Left lung (tissue), 10 donors: ENCODE data around the gene ICAM5. TPM values are rescaled to one million over a fixed set of nuclear protein-coding genes. Genes with fewer than 3 reads are reported as not detected.

Experiments used
- ATAC-seq: fragments of 200-7000 bp; cut with Tn5 transposase; one replicate; pipeline ENCODE4 v1.9.1; 2020; ENCODE audit warnings: moderate library complexity
- DNase-seq, 4 donors: peaks; one replicate each; pipeline ENCODE4 v3.0.0-alpha.2; 2013 to 2020
- H3K27ac ChIP-seq, 2 donors: fragments of 200-600 bp; sonication (generic) in 1 of 2; one replicate each; pipeline versions ENCODE4 v1.5.0 to v1.8.0; 2020 to 2021
- H3K27me3 ChIP-seq, 2 donors: fragments of 200-600 bp; sonication (generic) in 1 of 2; one replicate each; pipeline versions ENCODE4 v1.5.0 to v1.8.0; 2020 to 2021
- H3K36me3 ChIP-seq, 2 donors: fragments of 200-600 bp; sonication (generic) in 1 of 2; one replicate each; pipeline versions ENCODE4 v1.5.0 to v1.8.0; 2020 to 2021
- H3K4me1 ChIP-seq, 2 donors: fragments of 200-600 bp; one replicate each; pipeline ENCODE4 v1.8.0; 2021
- H3K4me3 ChIP-seq, 2 donors: fragments of 200-600 bp; sonication (generic) in 1 of 2; one replicate each; pipeline versions ENCODE4 v1.5.0 to v1.8.0; 2020 to 2021; ENCODE audit warnings: mild to moderate bottlenecking in 1 of 2
- H3K9me3 ChIP-seq, 2 donors: fragments of 200-600 bp; sonication (generic) in 1 of 2; one replicate each; pipeline versions ENCODE4 v1.5.0 to v1.8.0; 2020 to 2021
- intact Hi-C, 2 donors: fragments of 100-400 bp; cut with DNase I; formaldehyde crosslinking; loops; one replicate each; pipeline versions ENCODE4 v1.11.2 to v1.14.2; 2022
- polyA plus RNA-seq, 6 donors: library from polyadenylated mRNA; unstranded; fragments of 120-200 nt; gene quantifications; one replicate each; pipeline ENCODE4 v1.2.1, GENCODE V29; 2013; ENCODE audit not compliant: insufficient read length in 6 of 6
- total RNA-seq, 2 donors: library from RNA; stranded (reverse); fragmentation: NEBNext Ultra II Directional; extraction: Animal tissue kit (Norgen Biotek cat#: 25700); gene quantifications; one replicate each; pipeline ENCODE4 v1.2.1, GENCODE V29; 2021
- TF ChIP-seq, protein P1 (sequence below), 2 donors: fragments of 200-600 bp; sonication (generic) in 1 of 2; IDR thresholded peaks; one replicate each; pipeline versions ENCODE4 v1.5.0 to v1.8.0; 2021; ENCODE audit warnings: antibody characterized with exemption in 2 of 2
- donor health status: DM: no; HTN: yes; CAD: no.
- donor health status: DM: no; HTN: no; CAD: no.

Gene ICAM5
- total and polyA plus RNA-seq, 8 donors = 3.9 to 25.7 (median 11.4) TPM

DNA sequence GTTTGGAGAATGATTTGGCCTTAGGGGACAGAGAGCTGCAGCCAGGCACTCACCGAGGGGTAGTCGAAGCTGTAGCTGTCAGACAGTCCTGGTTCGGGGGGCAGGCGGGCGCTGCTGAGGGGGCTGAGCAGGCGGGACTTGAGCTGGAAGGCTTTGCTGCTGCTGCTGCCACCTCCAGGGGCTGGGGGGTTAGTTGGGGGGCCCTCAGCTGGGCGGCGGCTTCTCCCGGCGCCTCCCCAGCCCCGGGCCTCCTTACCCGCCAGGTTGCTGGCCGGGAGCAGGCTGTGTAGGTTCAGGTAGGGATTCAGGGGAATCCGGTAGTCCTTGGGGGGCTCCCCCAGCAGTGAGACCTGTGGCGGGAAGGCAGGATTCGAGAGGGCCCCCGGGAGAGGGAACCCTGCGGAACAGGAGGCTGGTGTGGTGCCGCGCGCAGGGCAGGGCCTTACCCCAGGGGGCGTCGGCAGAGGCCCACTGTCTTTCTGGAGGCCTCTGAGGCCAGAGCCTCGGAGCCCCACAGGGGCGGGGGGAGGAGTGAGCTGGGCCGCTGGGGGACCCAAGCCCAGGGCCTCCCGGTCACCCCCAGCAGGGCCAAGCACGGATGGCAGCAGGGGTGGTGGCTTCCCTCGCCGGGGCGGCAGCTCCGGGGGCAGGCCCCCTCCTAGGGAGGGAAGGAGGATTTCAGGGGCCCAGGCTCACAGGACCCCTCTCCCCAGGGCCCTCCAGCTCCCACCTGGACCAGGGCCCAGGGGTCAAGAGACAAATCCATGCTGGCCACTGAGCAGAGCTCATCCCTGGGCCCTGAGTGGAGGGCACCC is 31.1 kb downstream of the ICAM5 start:
- H3K4me3 ChIP-seq = no peak overlapping the region
- H3K4me1 ChIP-seq = peaks cover 4 to 6% of the 10 kb centered on the region in 2 donors
- no peak for ATAC-seq
- no peaks in the 10 kb centered on the region for H3K27me3 ChIP-seq
- no peak overlapping the region for H3K27ac ChIP-seq
- no peaks in the 10 kb centered on the region for H3K9me3 ChIP-seq
- TF ChIP-seq, protein P1, sequence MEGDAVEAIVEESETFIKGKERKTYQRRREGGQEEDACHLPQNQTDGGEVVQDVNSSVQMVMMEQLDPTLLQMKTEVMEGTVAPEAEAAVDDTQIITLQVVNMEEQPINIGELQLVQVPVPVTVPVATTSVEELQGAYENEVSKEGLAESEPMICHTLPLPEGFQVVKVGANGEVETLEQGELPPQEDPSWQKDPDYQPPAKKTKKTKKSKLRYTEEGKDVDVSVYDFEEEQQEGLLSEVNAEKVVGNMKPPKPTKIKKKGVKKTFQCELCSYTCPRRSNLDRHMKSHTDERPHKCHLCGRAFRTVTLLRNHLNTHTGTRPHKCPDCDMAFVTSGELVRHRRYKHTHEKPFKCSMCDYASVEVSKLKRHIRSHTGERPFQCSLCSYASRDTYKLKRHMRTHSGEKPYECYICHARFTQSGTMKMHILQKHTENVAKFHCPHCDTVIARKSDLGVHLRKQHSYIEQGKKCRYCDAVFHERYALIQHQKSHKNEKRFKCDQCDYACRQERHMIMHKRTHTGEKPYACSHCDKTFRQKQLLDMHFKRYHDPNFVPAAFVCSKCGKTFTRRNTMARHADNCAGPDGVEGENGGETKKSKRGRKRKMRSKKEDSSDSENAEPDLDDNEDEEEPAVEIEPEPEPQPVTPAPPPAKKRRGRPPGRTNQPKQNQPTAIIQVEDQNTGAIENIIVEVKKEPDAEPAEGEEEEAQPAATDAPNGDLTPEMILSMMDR (IDR thresholded peaks at IDR 0.05) = no peak
- intact Hi-C loops = no loop called here
- H3K36me3 ChIP-seq = peaks cover 3 to 98% of the 10 kb centered on the region in 2 donors
- no peak for DNase-seq

- H3K4me1 ChIP-seq = peaks cover 0 to under 1% of the 10 kb centered on the region in 2 donors
- no peak overlapping the region for H3K27ac ChIP-seq
Observed at GRCh38 chr19:10321417-10321797, 31.7 kb downstream of the ICAM5 start.

DNA sequence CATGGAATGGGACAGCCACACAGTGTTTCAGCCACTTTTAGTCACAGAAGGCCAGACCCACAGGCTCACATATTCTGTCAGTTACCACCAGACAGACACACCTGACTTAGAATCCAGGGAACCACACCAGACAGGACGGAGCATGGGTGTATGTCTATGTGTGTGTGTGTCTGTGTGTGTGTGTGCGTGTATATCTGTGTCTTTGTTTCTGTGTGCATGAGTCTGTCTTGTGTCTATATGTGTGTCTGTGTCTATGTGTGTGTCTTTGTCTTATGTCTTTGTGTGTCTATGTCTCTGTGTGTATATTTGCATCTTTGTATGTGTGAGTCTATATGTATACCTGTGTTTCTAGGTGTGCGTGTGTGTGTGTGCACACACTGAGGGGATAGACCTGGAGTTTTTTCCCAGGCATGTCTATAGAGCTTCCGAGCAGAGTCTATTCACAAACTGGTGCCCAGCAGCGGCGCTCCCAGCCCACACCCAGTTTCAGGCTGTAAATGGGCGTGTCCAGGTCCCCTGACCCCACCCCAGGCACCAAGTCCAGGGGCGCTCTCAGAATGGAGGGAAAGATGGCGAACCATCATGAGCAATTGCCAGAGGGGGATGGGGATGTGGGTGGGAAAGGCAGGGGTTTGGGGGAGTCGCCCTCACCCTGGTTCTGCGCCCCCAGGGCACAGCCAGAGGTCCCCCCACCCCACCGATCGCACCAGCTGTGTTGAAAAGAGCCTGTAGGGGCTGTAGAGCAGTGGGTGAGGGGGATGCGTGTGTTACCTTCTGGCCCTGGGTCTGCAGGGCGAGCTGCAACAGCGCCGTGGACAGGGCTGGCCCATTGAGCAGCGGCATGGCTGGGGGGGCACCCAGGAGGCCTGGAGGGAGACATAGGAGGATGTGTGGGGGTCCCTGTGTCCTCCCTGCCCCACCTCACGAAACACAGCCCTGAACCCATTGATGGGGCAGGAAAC is 32.4 kb downstream of the ICAM5 start:
- Histone ChIP-seq H3K4me3 (no peak overlapping the region), H3K9me3 (no peaks in the 10 kb centered on the region), H3K27ac (no peak overlapping the region), H3K36me3 (peaks cover 3 to 100% of the 10 kb centered on the region in 2 donors), H3K27me3 (no peaks in the 10 kb centered on the region), H3K4me1 (no peaks in the 10 kb centered on the region)
- intact Hi-C loops = no loop called here
- DNase-seq (no peak), ATAC-seq (no peak)
- TF ChIP-seq, protein P1 (IDR thresholded peaks at IDR 0.05) = no peak

More at GRCh38 chr19:10321417-10321797, 31.7 kb downstream of the ICAM5 start:
- DNase-seq (no peak), ATAC-seq (no peak)
- no peak overlapping the region for H3K4me3 ChIP-seq
- intact Hi-C loops = no loop called here
- TF ChIP-seq, protein P1 (IDR thresholded peaks at IDR 0.05) = no peak
- no peaks in the 10 kb centered on the region for H3K9me3 ChIP-seq
- H3K27me3 ChIP-seq = no peaks in the 10 kb centered on the region
- H3K36me3 ChIP-seq = peaks cover 3 to 100% of the 10 kb centered on the region in 2 donors

- Histone ChIP-seq H3K27ac (no peak overlapping the region), H3K9me3 (no peaks in the 10 kb centered on the region), H3K27me3 (no peaks in the 10 kb centered on the region), H3K4me1 (no peaks in the 10 kb centered on the region), H3K4me3 (no peak overlapping the region), H3K36me3 (peaks cover 3 to 100% of the 10 kb centered on the region in 2 donors)
- ATAC-seq (no peak), DNase-seq (no peak)
- TF ChIP-seq, protein P1 (IDR thresholded peaks at IDR 0.05) = no peak
- intact Hi-C loops = no loop called here
Observed at GRCh38 chr19:10325732-10326131, 36.0 kb downstream of the ICAM5 start.

GRCh38 chr19:10327793-10328192 is 38.0 kb downstream of the ICAM5 start:
- DNase-seq (no peak), ATAC-seq (no peak)
- no peaks in the 10 kb centered on the region for H3K9me3 ChIP-seq
- H3K36me3 ChIP-seq = peaks cover 3 to 80% of the 10 kb centered on the region in 2 donors
- no peak overlapping the region for H3K4me3 ChIP-seq
- H3K4me1 ChIP-seq = peaks cover 8 to 15% of the 10 kb centered on the region in 2 donors
- intact Hi-C loops = no loop called here
- TF ChIP-seq, protein P1 (IDR thresholded peaks at IDR 0.05) = no peak
- H3K27ac ChIP-seq = no peak overlapping the region
- no peaks in the 10 kb centered on the region for H3K27me3 ChIP-seq
